GM12801 (cell line): Measurements from ENCODE around the gene GNAZ.

Experiments used
- CTCF ChIP-seq: IDR thresholded peaks from one replicate; pipeline ENCODE4 v1.5.1; 2011; ENCODE audit warnings: control low read depth; ENCODE audit not compliant: insufficient read length; ENCODE audit errors: extremely low read depth

GNAZ gene

GRCh38 chr22:23053051-23053707 is 17.1 kb upstream of the GNAZ start:
- no peak for TF ChIP-seq CTCF

- no peak for TF ChIP-seq CTCF
Measured at GRCh38 chr22:23053912-23054530, 16.3 kb upstream of the GNAZ start.

GRCh38 chr22:23054531-23055257 is 15.6 kb upstream of the GNAZ start:
- no peak for TF ChIP-seq CTCF

- TF ChIP-seq CTCF: no peak
Measured at GRCh38 chr22:23055449-23056179, 14.7 kb upstream of the GNAZ start.

- TF ChIP-seq CTCF: no peak
Measured at GRCh38 chr22:23057331-23057730, 13.0 kb upstream of the GNAZ start.

- TF ChIP-seq CTCF: no peak
Measured at GRCh38 chr22:23058063-23058462, 12.3 kb upstream of the GNAZ start.
